ENCODE data around the gene PRKN.

PRKN gene

DNA sequence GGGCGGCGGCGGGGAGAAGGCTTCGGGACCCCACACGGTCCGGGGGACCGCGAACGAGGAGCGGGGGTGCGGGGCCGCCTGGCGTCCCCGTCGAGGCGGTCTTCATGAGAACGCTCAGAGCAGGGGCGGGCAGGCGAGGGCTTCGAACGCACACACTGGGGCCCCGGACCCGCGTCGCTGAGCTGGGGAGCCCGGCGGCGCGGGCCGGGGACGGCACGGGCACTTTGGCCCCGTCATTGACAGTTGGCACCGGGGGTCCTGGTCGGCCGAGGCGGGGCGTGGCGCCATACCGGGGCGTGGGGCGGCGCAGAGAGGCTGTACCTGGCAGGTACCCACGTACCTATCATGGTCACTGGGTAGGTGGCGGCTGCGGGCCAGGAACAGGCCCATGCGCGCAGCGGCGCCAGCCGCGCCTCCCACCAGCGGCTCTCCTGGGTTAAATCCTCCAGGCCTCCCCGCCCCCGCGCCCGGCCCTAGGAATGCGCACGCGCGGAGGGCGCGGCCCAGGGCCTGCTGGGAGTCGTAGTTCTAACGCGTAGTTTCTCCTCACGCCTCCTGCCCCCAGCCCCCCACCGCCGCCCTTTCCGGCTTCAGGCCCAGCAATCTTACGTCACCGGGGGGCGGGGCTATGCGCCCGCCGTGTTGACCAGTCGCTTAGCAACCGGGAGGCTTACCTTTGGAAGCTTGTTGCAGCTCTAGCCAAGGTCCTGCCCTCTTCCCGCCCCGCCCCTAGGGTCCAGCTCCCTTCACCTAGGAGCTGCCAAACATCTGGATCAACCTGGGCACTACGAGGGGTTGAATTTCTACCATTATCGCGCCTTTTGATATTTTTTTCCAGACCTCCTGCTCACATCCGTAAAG is at the start of gene PRKN, which contains the start of gene PACRG:
TSS of gene PRKN (minus strand) at position 445 of the 861 bp plus-strand sequence.
TSS of gene PACRG (plus strand) at position 653 of the 861 bp plus-strand sequence.
- peak; percentile 98 for DNase-seq

GRCh38 chr6:162777091-162777490 is 49.5 kb upstream of the PRKN start:
- DNase-seq, result no peak

DNA sequence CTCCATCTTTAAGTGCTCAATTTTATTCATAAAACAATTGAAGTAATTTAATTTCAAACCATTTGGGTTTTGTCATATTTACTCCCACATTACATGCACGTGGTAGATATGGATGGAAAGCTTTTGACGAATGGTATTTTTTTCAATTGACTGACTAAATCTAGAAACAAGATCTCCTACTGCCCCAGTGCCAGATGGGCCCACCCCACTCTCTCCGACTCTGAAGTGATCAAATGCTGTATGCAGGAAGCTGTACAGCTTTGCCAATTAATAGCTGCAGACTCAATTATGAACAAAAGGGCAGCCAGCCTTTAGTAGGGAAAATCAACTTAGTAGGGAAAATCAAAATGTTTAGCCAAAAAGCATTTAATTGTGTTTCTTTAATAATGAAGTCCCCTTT is 46.4 kb upstream of the PRKN start:
- no peak for DNase-seq

DNA sequence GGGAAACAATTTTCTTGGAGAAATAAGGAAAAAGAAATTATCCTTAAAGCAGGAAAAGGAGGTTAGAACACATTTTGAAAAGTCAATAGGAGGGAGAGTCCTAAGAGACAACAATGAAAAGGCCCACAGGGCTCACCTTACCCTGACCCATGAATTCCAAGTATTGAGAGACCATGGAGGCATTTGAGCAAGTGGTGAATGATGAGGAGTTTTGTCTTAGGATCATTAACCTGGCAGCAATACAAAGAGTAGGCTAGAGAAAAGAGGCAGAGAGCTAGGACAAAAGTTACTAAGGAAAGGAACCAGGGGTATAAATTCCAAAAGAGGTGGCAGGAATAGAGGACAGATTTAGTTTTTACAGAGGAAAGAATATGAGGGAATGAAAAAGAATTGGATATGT is 44.9 kb upstream of the PRKN start:
- DNase-seq, result no peak

GRCh38 chr6:162770955-162771354 is 43.4 kb upstream of the PRKN start:
- DNase-seq, result no peak

GRCh38 chr6:162770136-162770535 is 42.6 kb upstream of the PRKN start:
- no peak for DNase-seq

GRCh38 chr6:162753775-162754174 is 26.2 kb upstream of the PRKN start:
- no peak for DNase-seq

- no peak for DNase-seq
These were observed 23.8 kb upstream of the PRKN start for GRCh38 chr6:162751211-162751859.

- no peak for DNase-seq
These were observed 23.2 kb upstream of the PRKN start for GRCh38 chr6:162750776-162751175.

GRCh38 chr6:162736961-162737360 is 9.4 kb upstream of the PRKN start:
- no peak for DNase-seq

- DNase-seq, result no peak
These were observed 5.9 kb upstream of the PRKN start for GRCh38 chr6:162733489-162733888.

DNA sequence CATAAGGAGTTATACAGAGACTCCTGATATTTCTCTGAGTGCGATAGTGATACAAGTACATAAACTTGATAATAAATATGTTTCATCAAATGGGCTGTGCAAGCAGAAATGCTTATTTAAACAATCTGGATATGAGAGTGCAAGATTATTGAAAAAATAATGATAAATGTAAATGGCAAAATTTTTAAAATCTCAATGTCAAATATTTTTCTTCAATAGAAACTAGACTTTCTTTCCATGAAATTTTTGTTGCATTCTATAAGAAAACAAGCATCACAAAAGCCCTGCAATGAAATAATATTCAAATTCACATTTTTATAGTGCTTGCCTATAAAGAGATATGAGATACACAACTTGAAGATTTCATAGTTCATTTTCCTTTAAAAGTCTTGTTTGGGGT is 2.9 kb upstream of the PRKN start:
- DNase-seq, result no peak

DNA sequence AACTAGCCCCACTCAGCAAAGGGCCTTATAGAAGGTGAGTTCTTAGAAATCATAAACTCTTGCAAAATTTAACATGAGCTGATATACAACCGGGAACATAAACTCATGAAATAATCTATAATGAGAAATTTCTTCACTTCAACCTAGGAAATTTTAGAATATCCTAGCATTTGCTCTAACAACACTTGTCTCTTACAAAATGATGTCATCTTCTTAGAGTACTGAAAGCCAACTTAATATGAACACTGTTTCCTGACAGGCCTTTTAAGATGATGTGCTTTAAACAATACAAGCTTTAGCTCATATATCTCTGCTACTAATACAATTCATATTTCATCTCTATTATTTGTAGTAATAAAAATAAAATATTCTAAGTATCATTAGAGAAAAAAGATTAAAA is 1.1 kb upstream of the PRKN start:
- DNase-seq, result no peak

GRCh38 chr6:162728197-162728596 is 631 bp upstream of the PRKN start:
- DNase-seq, result no peak

- DNase-seq, result no peak
These were observed 632 bp downstream of the PRKN start for GRCh38 chr6:162726947-162727321.

DNA sequence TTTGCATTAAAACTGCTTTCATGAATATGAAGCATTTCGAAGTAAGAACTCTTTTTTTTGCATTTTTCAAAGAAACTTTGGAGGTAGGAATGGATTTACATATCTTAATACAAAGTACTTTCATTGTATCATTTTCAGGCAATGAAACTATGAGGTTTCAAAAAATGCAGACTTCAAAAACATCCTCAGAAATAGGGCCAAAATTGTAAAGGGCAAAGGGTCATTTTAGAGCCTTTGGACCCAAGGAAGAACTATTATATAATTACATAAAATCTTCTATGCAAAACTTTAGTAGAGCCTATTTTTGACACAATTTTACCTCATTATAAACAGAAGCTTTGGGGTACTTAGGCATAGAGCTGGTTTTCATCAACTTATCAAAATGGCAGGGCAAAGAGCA is 4.9 kb downstream of the PRKN start:
- no peak for DNase-seq

DNA sequence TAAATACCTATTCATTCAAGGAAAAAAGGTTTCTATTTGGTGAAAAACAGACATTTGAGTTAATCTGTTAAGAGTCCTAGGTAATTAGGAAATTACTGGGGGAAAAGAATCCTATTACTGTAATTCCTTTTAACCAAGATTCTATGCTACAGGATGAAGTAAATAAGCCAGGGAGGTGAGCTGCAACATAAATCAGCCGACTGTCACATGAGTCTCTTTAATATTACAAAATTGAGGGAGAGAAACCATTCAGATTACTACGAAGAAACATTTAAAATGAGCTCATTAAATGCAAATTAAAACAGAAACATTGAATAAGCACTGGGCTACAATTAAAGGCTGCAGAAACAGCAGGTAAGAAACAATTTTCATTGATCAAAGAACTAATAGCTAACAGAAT is 5.3 kb downstream of the PRKN start:
- no peak for DNase-seq

DNA sequence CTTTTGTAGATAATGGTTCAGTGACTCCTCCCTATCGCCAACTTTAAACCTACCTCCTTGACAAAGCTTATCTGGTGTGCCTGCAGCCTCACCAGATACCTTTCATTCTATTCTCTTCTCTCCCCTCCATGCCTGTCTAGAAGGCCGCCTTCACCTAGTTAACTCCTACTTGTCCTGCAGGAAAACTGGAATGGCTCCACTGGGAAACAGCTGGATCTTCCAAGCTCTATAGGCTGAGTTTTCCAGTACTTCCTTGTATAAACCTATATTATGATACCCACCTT is 6.2 kb downstream of the PRKN start:
- no peak for DNase-seq

- no peak for DNase-seq
These were observed 8.0 kb downstream of the PRKN start for GRCh38 chr6:162719528-162719927.

- DNase-seq, result no peak
These were observed 12.0 kb downstream of the PRKN start for GRCh38 chr6:162715601-162716000.

GRCh38 chr6:162713974-162714780 is 13.4 kb downstream of the PRKN start:
- no peak for DNase-seq

- DNase-seq, result no peak
These were observed 14.9 kb downstream of the PRKN start for GRCh38 chr6:162712694-162713093.

- DNase-seq, result no peak
These were observed 16.2 kb downstream of the PRKN start for GRCh38 chr6:162711376-162711775.

DNA sequence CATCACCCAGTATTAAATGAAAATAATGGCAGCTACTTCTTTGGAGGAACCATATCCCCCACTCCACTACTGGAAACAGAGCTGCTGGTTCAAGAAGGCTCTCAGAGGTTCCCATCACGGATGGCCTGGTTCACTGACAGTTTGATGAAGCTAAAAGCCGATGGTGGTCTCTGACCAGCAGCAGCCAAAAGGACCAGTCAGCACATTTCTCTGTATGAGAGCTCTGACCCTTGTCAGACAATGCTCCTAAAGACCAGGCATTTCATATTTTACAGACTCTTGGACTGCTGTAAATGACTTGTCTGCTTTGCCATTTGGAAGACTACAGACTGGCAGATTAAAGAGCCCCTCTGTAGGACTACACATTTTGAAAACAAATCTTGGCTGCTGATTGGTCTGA is 16.6 kb downstream of the PRKN start:
- no peak for DNase-seq
